Stimulated activated CD4-positive, alpha-beta T cell treated with anti-CD3 and anti-CD28 coated beads, Interleukin-1b, Interleukin-23, amount 100 ng/mL, for 4 hours (primary cell): ENCODE measurements around the gene ACAA1.
A peak's percentile ranks its signal among the peaks of the same experiment; 100 is the strongest.
"Not testable (repeated sequence)": the region's sequence is repeated elsewhere in the genome, so short reads cannot be mapped to it uniquely, and the experiment has no call there.

Source experiments
- DNase-seq, 2 donors: peaks; one replicate each; pipeline ENCODE4 v3.0.0-alpha.2; 2020; ENCODE audit warnings: low read depth in 2 of 2

The ACAA1 gene, protein sequence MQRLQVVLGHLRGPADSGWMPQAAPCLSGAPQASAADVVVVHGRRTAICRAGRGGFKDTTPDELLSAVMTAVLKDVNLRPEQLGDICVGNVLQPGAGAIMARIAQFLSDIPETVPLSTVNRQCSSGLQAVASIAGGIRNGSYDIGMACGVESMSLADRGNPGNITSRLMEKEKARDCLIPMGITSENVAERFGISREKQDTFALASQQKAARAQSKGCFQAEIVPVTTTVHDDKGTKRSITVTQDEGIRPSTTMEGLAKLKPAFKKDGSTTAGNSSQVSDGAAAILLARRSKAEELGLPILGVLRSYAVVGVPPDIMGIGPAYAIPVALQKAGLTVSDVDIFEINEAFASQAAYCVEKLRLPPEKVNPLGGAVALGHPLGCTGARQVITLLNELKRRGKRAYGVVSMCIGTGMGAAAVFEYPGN

DNA sequence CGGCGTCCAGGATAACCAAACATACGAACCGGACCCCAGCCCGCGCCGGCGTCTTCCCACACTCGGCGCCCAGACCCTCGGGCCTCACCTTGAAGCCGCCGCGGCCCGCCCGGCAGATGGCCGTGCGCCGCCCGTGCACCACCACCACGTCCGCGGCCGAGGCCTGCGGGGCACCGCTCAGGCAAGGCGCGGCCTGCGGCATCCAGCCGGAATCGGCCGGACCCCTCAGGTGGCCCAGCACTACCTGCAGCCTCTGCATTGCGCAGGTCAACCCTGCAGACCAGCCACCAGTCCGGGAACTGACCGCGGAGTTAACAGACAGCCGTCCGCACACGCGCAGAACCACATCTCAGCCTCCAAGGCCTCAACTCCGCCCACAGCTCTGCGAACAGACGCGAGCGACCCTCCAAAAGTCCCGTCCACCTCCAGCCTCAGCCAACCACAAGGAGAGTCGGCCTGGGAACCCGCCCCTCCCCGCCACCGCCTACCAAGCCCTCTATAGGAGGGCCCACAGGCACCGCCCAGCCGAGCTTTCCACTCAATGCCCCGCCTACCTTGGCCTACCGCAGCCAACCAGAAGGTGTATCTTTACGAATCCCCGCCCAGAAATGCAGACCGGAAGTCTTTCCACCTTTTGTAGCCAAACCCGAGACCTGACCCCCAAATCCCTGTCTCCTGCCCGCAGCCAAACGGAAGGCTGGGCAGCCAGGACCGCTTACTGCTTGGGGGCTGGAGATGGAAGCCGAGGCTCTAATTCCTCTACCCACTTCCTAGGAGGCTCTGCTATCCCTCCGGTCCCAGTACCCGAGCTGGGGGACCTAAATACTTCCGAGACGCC lies at the start of gene ACAA1:
ACAA1 (minus strand) TSS at position 351 of the 838 bp plus-strand sequence; CDS start at position 259, 92 bp downstream.
- peak; percentile 91 to 94 for DNase-seq

- no peak for DNase-seq
These were observed 40.3 kb upstream of the ACAA1 start for GRCh38 chr3:38177181-38177580.

GRCh38 chr3:38173834-38174418 lies 37.0 kb upstream of the ACAA1 start:
- no peak for DNase-seq

- DNase-seq, result no peak
These were observed 34.7 kb upstream of the ACAA1 start for GRCh38 chr3:38171622-38172021.

DNA sequence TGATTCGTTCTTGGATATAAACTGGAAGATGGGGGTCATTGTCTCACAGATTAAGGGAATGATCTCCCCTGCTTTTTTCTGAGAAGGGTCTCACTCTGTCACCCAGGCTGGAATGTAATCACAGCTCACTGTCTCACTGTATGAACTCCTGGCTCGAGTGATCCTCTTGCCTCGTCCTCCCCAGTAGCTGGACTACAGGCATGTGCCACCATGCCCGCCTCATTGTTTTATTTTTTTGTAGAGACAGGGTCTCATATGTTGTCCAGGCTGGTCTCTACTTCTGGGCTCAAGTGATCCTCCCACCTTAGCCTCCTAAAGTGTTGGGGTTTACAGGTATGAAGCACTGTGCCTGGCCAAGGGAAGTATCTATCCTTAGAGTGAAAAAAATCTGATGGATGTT lies 33.8 kb upstream of the ACAA1 start:
- DNase-seq, result no peak

DNA sequence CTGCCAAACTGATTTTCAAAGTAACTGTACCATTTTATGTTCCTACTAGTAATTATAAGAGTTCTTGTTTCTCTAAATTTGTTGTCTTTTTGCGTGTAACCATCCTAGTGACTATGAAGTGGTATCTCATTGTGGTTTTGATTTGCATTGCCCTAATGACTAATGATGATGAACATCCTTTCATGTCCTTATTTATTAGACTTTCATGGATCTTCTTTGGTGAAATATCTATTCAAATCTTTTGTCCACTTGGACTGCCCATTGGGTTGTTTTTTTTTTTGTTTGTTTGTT lies 32.0 kb upstream of the ACAA1 start:
- no peak for DNase-seq

DNA sequence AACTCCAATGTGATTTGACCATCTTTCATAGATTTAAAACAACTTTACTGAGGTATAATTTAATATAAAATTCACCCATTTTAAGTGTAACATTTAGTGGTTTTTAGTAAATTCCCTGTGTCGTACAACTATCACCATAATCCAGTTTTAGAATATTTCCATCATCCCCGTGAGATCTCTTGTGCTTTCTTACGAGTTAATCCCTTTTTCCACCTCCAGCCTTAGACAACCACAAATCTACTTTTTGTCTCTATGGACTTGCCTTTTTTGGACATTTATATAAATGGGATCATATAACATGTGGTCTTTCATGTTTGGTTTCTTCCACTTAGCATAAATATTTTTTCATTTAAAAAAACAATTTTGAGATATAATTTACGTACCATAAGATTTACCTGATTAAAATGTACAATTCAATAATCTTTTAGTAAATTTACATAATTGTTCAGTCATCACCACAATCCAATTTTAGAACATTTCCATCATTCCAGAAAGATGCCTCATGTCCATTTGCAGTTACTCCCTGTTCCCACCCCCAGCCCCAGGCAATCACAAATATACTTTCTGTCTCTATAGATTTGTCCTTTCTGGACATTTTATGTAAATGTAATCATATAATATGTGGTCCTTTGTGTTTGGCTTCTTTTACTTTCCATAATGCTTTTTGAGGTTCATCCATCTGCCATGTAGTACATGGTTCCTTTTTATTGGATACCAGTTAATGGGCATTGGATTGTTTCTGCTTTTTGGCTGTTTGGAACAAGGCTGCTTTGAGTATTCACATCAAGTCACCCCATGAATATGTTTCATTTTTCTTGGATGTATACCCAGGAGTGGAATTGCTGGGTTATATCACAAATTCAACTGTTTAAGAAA lies 31.5 kb upstream of the ACAA1 start:
- DNase-seq, result no peak

GRCh38 chr3:38167591-38167990 lies 30.7 kb upstream of the ACAA1 start:
- no peak for DNase-seq

GRCh38 chr3:38165722-38166387 lies 28.9 kb upstream of the ACAA1 start:
- DNase-seq, result no peak

GRCh38 chr3:38164952-38165721 lies 28.2 kb upstream of the ACAA1 start, which contains the start of gene OXSR1:
TSS of gene OXSR1 (plus strand) at chr3:38165537. CDS start at chr3:38165877, 340 bp downstream.
- DNase-seq, result peak; percentile 92 to 93

DNA sequence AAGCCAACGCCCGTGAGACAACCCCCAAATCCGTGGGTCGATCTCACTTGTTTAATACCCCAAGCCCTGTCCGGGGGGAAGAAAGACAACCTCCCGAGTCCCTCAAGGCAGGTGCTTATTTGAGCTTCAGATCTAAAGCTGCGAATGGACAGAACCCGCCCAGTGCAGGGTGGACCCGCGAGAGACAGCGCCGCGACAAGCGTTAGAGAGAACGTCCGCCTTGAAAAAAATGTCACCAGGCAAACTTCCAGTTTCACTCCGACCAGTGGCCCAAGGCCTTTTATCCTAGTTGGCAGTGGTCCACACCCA lies 27.7 kb upstream of the ACAA1 start:
- no peak for DNase-seq

GRCh38 chr3:38163841-38164642 lies 27.1 kb upstream of the ACAA1 start:
- DNase-seq, result no peak

GRCh38 chr3:38163117-38163840 lies 26.4 kb upstream of the ACAA1 start:
- DNase-seq, result no peak

DNA sequence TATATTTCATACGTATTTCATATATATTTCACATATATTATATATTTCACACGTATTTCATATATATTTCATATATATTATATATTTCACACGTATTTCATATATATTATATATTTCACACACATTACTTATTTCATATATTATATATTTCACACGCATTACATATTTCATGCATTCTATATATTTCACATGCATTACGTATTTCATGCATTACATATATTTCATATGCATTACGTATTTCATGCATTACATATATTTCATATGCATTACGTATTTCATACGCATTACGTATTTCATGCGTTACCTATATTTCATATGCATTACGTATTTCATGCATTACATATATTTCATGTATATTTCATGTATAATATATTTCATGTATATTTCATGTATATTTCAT lies 23.8 kb upstream of the ACAA1 start:
- not testable (repeated sequence) for DNase-seq

DNA sequence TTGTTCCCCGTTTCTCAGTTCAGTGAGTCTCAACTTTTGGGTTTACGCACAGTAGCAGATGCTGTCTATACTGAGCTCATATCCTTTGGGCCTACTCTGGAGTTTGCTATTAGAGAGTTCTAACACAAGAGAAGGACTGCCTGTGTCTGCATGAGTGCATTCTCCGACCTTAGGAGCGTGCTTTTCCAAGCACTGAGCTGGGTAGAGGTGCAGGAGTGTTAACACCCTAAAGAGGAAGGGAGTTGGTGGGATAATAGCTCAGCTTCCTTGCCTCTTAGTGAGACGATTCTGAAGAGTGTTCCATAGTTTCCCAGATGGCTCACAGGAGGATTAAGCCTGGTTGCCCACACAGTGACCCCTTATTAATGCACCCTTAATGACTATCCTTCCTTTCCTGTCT lies 21.5 kb upstream of the ACAA1 start:
- no peak for DNase-seq

GRCh38 chr3:38157595-38157994 lies 20.7 kb upstream of the ACAA1 start:
- no peak for DNase-seq

- no peak for DNase-seq
These were observed 20.2 kb upstream of the ACAA1 start for GRCh38 chr3:38157117-38157516.

GRCh38 chr3:38155825-38156224 lies 18.9 kb upstream of the ACAA1 start:
- no peak for DNase-seq
